Esophagus muscularis mucosa (tissue), 4 donors: ENCODE measurements around the gene FAM83B.

Experiments
- CTCF ChIP-seq, 3 experiments: fragments of 200-600 bp in 2 of 3; fragments of 450-650 bp in 1 of 3; sonication (generic) in 2 of 3; IDR thresholded peaks; one replicate each; pipeline ENCODE4 v1.5.1; 2017 to 2019; ENCODE audit warnings: antibody characterized with exemption in 3 of 3, mild to moderate bottlenecking in 2 of 3, moderate library complexity in 1 of 3
- EP300 ChIP-seq: sonication (generic); formaldehyde crosslinking; IDR thresholded peaks from one replicate; pipeline ENCODE4 v1.6.1; 2017; ENCODE audit warnings: antibody characterized with exemption
- POLR2A ChIP-seq: fragments of 450-650 bp; IDR thresholded peaks from one replicate; pipeline ENCODE4 v1.6.1; 2017; ENCODE audit warnings: antibody characterized with exemption, moderate library complexity, mild to moderate bottlenecking, low read depth
- POLR2AphosphoS5 ChIP-seq, 2 donors: sonication (generic); formaldehyde crosslinking; IDR thresholded peaks; one replicate each; pipeline ENCODE4 v1.6.1; 2017; ENCODE audit warnings: antibody characterized with exemption in 2 of 2

- TF ChIP-seq CTCF (IDR thresholded peaks at IDR 0.05) (no peak), POLR2A (no peak), EP300 (no peak), POLR2AphosphoS5 (IDR thresholded peaks at IDR 0.05) (no peak)
Observed at GRCh38 chr6:54896302-54896701, 49.7 kb downstream of the FAM83B start.
